ENCODE data around the gene CKLF. TPM values are rescaled to one million over a fixed set of nuclear protein-coding genes. Genes with fewer than 3 reads are reported as not detected.

CKLF gene
- total RNA-seq, 1 donor: 73.4 TPM

DNA sequence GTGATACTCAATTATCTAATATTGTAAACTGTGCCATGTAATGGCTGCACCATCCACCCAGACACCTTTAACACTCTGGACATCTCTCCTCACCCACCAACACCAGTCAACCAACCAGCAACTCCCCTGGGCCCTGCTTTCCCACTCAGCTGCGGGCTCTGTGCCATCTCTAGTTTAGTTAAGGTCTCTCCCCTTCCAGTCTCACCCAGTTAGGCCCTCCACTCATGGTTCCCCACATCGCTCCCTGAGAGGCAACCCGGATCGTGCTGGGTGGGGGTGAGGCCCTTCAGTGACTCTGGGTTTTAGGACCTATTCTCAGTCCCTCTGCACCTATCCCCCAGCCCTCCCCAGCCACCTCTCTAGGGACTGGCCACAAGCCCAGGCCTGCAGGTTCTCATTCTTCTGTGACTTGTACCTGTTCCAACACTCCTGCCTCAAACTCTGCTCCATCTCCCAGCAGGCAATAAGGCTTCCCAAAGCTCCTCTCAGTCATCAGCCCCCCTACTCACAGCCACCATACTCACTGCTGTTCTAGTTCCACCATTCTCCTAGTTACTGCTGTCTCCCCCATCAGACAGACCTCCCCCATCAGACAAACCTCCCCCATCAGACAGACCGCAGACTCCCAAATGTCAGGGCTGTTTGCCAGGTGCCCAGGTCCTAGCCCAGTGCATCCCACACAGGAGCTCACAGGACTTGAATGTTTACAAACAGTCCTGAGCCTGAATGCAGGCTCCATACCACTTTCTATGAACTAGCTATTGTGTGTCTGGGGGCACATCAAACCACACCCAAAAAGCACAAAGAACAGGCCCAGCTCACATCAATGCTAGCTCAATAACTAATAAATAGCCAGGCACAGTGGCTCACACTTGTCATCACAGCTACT lies 5.0 kb upstream of the CKLF start:
- no peak for DNase-seq (ENCODE audit: low read depth)
- TF ChIP-seq, protein P1, sequence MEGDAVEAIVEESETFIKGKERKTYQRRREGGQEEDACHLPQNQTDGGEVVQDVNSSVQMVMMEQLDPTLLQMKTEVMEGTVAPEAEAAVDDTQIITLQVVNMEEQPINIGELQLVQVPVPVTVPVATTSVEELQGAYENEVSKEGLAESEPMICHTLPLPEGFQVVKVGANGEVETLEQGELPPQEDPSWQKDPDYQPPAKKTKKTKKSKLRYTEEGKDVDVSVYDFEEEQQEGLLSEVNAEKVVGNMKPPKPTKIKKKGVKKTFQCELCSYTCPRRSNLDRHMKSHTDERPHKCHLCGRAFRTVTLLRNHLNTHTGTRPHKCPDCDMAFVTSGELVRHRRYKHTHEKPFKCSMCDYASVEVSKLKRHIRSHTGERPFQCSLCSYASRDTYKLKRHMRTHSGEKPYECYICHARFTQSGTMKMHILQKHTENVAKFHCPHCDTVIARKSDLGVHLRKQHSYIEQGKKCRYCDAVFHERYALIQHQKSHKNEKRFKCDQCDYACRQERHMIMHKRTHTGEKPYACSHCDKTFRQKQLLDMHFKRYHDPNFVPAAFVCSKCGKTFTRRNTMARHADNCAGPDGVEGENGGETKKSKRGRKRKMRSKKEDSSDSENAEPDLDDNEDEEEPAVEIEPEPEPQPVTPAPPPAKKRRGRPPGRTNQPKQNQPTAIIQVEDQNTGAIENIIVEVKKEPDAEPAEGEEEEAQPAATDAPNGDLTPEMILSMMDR (IDR thresholded peaks at IDR 0.05; ENCODE audit: insufficient read depth, low read length): no peak
- no peak overlapping the region for H3K4me3 ChIP-seq (ENCODE audit: low read depth, low read length)

DNA sequence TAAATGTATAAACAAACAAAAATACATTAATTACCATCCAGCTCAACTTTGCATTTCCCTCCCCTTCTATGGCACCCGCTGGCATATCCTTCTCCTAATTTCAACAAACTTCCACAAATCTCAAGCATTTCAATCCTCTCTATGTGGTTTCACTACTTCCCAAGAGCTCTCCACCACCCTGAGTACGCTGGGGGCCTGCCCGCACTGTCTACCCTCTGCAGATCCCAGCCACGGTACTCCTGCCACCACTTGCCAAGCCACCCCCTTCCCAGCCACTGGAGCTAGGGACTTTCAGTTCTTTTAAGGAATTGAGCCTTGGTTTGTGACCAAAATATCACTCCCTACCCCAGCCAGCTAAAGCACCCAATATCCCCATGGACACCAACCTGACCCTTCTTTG lies 4.3 kb upstream of the CKLF start:
- no peak for DNase-seq (ENCODE audit: low read depth)
- TF ChIP-seq, protein P1 (IDR thresholded peaks at IDR 0.05; ENCODE audit: insufficient read depth, low read length): no peak
- no peak overlapping the region for H3K4me3 ChIP-seq (ENCODE audit: low read depth, low read length)

DNA sequence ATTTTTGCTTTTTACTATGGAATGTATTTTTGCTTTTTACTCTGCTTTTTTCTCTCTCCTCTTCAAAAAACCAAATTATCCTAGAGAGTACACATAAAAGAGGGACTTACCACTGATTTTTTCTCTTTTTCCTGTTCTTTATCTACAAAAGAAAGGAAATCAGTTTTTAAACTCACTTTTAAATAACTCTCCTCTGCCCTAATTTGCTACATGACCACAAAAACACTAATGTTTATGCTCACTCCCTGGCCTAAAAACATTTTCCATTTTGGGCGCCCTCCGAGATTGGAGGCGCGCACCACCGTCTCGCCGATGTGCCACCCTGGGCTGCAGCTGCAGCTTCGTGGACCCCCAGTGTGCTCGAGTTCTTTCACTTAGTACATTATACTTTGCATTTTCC lies 3.5 kb upstream of the CKLF start:
- TF ChIP-seq, protein P1 (IDR thresholded peaks at IDR 0.05; ENCODE audit: insufficient read depth, low read length): no peak
- DNase-seq (ENCODE audit: low read depth): no peak
- H3K4me3 ChIP-seq (ENCODE audit: low read depth, low read length): peak overlapping the region; percentile 83

DNA sequence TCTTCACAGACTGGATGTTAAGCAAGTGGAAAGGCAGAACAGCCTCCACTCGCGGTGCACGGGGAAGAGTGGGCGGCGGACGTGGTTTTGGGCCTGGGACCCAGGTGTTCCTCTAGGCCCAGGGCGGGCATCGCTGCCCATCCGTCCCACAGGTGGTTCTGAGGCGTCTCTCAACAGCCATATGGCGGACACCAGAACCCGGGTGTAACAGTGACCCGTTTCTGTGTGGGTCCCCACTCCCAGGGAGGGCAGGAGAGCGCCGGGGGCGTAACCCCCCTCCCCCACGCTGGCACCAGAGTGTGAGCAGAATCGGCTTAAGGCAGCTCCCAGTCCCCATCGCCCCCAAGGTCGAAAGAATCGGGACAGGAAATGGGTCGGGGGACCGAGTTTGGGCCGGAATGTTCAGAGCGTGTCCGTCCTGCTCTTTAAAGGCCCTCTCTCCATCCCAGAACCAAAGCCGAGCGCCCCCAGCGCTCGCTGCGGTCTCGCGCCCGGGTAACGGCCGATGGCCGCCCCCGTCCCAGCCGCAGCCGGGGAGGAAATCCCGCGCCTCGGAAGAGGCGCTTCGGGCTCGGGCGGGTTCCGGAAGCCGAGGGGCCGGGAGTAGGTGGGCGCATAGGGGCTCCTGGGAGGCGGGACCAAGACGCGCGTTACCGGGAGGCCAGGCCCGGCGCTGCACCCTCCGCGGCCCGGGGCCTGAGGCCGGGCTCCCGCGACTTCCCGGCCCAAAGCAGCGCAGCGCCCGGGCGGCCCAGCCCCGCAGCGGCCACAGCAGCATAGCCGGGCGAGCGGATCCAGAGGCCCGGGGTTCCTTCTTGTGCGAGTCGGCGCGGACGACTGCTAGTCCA lies 2.9 kb upstream of the CKLF start, which contains the start of gene TK2:
TK2 (minus strand) TSS at position 839 of the 848 bp plus-strand sequence; CDS start at position 778, 61 bp downstream.
- H3K4me3 ChIP-seq (ENCODE audit: low read depth, low read length): peak within 1 kb of the TSS; percentile 83
- no peak for DNase-seq (ENCODE audit: low read depth)
- TF ChIP-seq, protein P1 (IDR thresholded peaks at IDR 0.05; ENCODE audit: insufficient read depth, low read length): peak; percentile 22

DNA sequence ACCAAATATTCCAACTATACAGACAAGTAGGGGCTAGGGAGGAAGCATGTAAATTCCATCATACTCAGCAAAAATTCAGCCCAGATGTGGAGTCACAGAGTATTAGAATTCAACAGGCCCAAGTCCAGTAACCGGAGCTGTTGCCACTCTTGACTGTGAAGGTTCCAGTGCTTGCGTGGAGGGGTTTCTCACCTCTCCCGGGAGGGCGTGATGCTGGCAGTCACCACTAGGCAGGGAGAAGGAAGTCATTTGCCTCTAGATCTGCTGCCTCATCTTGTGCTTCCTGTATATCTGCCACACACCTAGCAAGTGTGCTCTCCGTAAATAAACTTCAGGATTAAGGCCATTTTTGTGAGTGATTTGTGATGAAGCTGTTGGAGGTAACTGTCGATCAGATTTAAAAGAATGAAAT lies 1.0 kb upstream of the CKLF start:
- DNase-seq (ENCODE audit: low read depth): no peak
- H3K4me3 ChIP-seq (ENCODE audit: low read depth, low read length): no peak overlapping the region
- TF ChIP-seq, protein P1 (IDR thresholded peaks at IDR 0.05; ENCODE audit: insufficient read depth, low read length): peak; percentile 37

DNA sequence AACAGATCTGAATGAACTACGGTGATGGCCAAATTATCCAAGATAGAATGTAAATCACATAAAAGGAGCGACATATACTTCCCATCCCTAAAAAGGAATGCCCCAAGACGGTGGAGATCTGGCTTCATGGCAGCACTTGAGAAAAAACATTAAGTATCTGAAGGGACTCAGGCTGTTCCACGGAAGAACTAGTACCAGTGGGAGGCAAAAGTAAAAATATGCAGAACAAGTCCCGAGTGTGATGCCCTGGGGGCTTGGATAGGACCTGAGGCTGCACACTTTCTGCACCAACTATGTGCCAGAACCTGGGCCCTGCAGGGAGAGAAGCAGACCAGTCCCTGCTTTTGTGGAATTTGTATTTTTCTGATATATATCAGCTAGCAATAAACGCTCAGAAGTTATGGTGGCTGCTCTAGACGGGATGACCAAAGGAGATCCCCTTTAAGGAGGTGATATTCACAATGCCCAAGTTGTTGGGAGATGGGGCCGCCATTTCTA lies 539 bp upstream of the CKLF start:
- TF ChIP-seq, protein P1 (IDR thresholded peaks at IDR 0.05; ENCODE audit: insufficient read depth, low read length): no peak
- DNase-seq (ENCODE audit: low read depth): no peak
- peak overlapping the region; percentile 86 for H3K4me3 ChIP-seq (ENCODE audit: low read depth, low read length)
